ENCODE results near the gene HIVEP1.

The HIVEP1 gene

GRCh38 chr6:12116978-12117377, 104.9 kb downstream of the HIVEP1 start:
- peaks cover 27% of the 10 kb centered on the region for H3K36me3 ChIP-seq (ENCODE audit: insufficient read depth, insufficient read length, low read length)
- H3K4me1 ChIP-seq (ENCODE audit: insufficient read depth, insufficient read length), result no peaks in the 10 kb centered on the region
- no peak for TF ChIP-seq SUZ12 (IDR thresholded peaks at IDR 0.05; ENCODE audit: extremely low read depth, insufficient read depth, insufficient read length)
- TF ChIP-seq YY1 (IDR thresholded peaks at IDR 0.05; ENCODE audit: insufficient read depth, insufficient read length), result no peak
- no peak for TF ChIP-seq ZNF274 (IDR thresholded peaks at IDR 0.05; ENCODE audit: low read depth, low read length)
- H3K4me3 ChIP-seq (ENCODE audit: insufficient read length, low read depth), result no peak overlapping the region
- no peak for DNase-seq (ENCODE audit: low read depth, low spot score)
- no peak overlapping the region for H3K9ac ChIP-seq (ENCODE audit: insufficient read length, low read depth)
- no peaks in the 10 kb centered on the region for H3K27me3 ChIP-seq (ENCODE audit: insufficient read depth, insufficient read length)
- H3K9me3 ChIP-seq (ENCODE audit: insufficient read depth, low read length), result no peaks in the 10 kb centered on the region

DNA sequence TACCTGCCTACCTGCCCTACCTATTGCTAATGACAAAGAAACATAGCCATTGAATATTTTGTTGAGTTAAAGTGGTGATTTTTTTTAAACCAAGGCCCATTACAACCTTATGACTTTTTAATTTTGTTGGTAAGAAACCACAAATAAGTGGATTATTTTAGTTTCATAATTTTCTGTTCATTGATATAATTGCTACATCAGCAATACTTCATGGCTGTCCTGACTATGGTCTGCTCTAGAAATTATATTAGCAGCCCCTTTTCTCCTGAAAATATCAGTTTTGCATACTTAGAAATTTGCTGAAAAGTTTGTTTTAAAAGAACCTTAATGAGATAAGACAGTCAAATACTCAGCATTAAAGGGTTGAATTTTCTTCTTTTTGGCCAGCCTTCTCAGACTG, 106.5 kb downstream of the HIVEP1 start:
- Histone ChIP-seq H3K4me1 (ENCODE audit: insufficient read depth, insufficient read length) (no peaks in the 10 kb centered on the region), H3K9ac (ENCODE audit: insufficient read length, low read depth) (no peak overlapping the region), H3K36me3 (ENCODE audit: insufficient read depth, insufficient read length, low read length) (peaks cover 38% of the 10 kb centered on the region), H3K27me3 (ENCODE audit: insufficient read depth, insufficient read length) (no peaks in the 10 kb centered on the region), H3K4me3 (ENCODE audit: insufficient read length, low read depth) (no peak overlapping the region), H3K9me3 (ENCODE audit: insufficient read depth, low read length) (no peaks in the 10 kb centered on the region)
- TF ChIP-seq SUZ12 (IDR thresholded peaks at IDR 0.05; ENCODE audit: extremely low read depth, insufficient read depth, insufficient read length), result no peak
- no peak for TF ChIP-seq YY1 (IDR thresholded peaks at IDR 0.05; ENCODE audit: insufficient read depth, insufficient read length)
- no peak for TF ChIP-seq ZNF274 (IDR thresholded peaks at IDR 0.05; ENCODE audit: low read depth, low read length)
- DNase-seq (ENCODE audit: low read depth, low spot score), result no peak

DNA sequence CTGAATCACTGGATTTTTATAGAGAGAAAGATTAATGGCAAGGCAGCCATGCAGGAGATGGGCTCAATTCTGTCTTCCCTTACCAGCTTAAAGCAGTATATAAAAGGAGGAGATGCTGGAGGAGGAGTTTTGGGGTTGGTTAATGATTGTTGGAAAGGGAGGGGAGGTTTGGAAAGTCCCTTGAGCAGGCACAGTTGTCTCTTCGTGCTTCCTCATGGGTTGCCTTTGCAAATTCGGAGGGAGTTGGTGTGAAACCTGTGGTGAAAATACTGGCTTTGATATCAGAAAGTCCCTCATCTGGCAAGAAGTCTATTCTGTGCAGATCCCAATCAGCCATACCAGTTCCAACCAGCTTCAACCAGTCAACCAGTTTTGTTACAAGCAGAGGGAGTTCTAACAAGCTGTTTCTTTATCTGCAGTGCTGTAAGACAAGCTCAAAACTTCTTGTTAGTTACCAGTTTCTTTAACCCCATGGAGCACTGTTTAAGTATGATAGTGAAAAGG, 107.0 kb downstream of the HIVEP1 start:
- no peak overlapping the region for H3K4me3 ChIP-seq (ENCODE audit: insufficient read length, low read depth)
- no peak overlapping the region for H3K9ac ChIP-seq (ENCODE audit: insufficient read length, low read depth)
- no peak for TF ChIP-seq YY1 (IDR thresholded peaks at IDR 0.05; ENCODE audit: insufficient read depth, insufficient read length)
- no peak for TF ChIP-seq ZNF274 (IDR thresholded peaks at IDR 0.05; ENCODE audit: low read depth, low read length)
- no peak for TF ChIP-seq SUZ12 (IDR thresholded peaks at IDR 0.05; ENCODE audit: extremely low read depth, insufficient read depth, insufficient read length)
- peaks cover 44% of the 10 kb centered on the region for H3K36me3 ChIP-seq (ENCODE audit: insufficient read depth, insufficient read length, low read length)
- no peaks in the 10 kb centered on the region for H3K4me1 ChIP-seq (ENCODE audit: insufficient read depth, insufficient read length)
- H3K9me3 ChIP-seq (ENCODE audit: insufficient read depth, low read length), result no peaks in the 10 kb centered on the region
- no peak for DNase-seq (ENCODE audit: low read depth, low spot score)
- H3K27me3 ChIP-seq (ENCODE audit: insufficient read depth, insufficient read length), result no peaks in the 10 kb centered on the region

DNA sequence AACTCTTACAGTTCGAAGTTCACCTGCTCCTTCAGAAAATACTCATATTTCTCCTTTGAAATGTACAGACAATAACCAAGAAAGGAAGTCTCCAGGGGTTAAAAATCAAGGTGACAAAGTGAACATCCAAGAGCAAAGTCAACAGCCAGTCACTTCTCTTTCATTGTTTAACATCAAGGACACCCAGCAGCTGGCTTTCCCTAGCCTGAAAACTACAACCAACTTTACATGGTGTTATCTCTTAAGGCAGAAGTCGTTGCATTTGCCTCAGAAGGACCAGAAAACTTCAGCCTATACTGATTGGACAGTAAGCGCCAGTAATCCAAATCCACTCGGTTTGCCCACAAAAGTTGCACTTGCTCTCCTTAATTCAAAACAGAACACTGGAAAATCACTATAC, 113.3 kb downstream of the HIVEP1 start:
- Histone ChIP-seq H3K27me3 (ENCODE audit: insufficient read depth, insufficient read length) (no peaks in the 10 kb centered on the region), H3K36me3 (ENCODE audit: insufficient read depth, insufficient read length, low read length) (peaks cover 59% of the 10 kb centered on the region), H3K4me1 (ENCODE audit: insufficient read depth, insufficient read length) (no peaks in the 10 kb centered on the region), H3K9ac (ENCODE audit: insufficient read length, low read depth) (no peak overlapping the region), H3K4me3 (ENCODE audit: insufficient read length, low read depth) (no peak overlapping the region), H3K9me3 (ENCODE audit: insufficient read depth, low read length) (no peaks in the 10 kb centered on the region)
- TF ChIP-seq SUZ12 (IDR thresholded peaks at IDR 0.05; ENCODE audit: extremely low read depth, insufficient read depth, insufficient read length) (no peak), ZNF274 (IDR thresholded peaks at IDR 0.05; ENCODE audit: low read depth, low read length) (no peak)
- DNase-seq (ENCODE audit: low read depth, low spot score), result no peak

- Histone ChIP-seq H3K9me3 (ENCODE audit: insufficient read depth, low read length) (no peaks in the 10 kb centered on the region), H3K4me1 (ENCODE audit: insufficient read depth, insufficient read length) (no peaks in the 10 kb centered on the region), H3K27me3 (ENCODE audit: insufficient read depth, insufficient read length) (no peaks in the 10 kb centered on the region), H3K4me3 (ENCODE audit: insufficient read length, low read depth) (no peak overlapping the region), H3K9ac (ENCODE audit: insufficient read length, low read depth) (no peak overlapping the region), H3K36me3 (ENCODE audit: insufficient read depth, insufficient read length, low read length) (peaks cover 54% of the 10 kb centered on the region)
- TF ChIP-seq ZNF274 (IDR thresholded peaks at IDR 0.05; ENCODE audit: low read depth, low read length) (no peak), YY1 (IDR thresholded peaks at IDR 0.05; ENCODE audit: insufficient read depth, insufficient read length) (no peak), SUZ12 (IDR thresholded peaks at IDR 0.05; ENCODE audit: extremely low read depth, insufficient read depth, insufficient read length) (no peak)
- DNase-seq (ENCODE audit: low read depth, low spot score), result no peak
These were observed 113.9 kb downstream of the HIVEP1 start for GRCh38 chr6:12126051-12126450.

- Histone ChIP-seq H3K4me3 (ENCODE audit: insufficient read length, low read depth) (no peak overlapping the region), H3K36me3 (ENCODE audit: insufficient read depth, insufficient read length, low read length) (peaks cover 24% of the 10 kb centered on the region), H3K27me3 (ENCODE audit: insufficient read depth, insufficient read length) (no peaks in the 10 kb centered on the region), H3K4me1 (ENCODE audit: insufficient read depth, insufficient read length) (no peaks in the 10 kb centered on the region), H3K9me3 (ENCODE audit: insufficient read depth, low read length) (no peaks in the 10 kb centered on the region), H3K9ac (ENCODE audit: insufficient read length, low read depth) (no peak overlapping the region)
- no peak for TF ChIP-seq ZNF274 (IDR thresholded peaks at IDR 0.05; ENCODE audit: low read depth, low read length)
- no peak for TF ChIP-seq YY1 (IDR thresholded peaks at IDR 0.05; ENCODE audit: insufficient read depth, insufficient read length)
- TF ChIP-seq SUZ12 (IDR thresholded peaks at IDR 0.05; ENCODE audit: extremely low read depth, insufficient read depth, insufficient read length), result no peak
- DNase-seq (ENCODE audit: low read depth, low spot score), result no peak
These were observed 117.4 kb downstream of the HIVEP1 start for GRCh38 chr6:12129523-12129922.

DNA sequence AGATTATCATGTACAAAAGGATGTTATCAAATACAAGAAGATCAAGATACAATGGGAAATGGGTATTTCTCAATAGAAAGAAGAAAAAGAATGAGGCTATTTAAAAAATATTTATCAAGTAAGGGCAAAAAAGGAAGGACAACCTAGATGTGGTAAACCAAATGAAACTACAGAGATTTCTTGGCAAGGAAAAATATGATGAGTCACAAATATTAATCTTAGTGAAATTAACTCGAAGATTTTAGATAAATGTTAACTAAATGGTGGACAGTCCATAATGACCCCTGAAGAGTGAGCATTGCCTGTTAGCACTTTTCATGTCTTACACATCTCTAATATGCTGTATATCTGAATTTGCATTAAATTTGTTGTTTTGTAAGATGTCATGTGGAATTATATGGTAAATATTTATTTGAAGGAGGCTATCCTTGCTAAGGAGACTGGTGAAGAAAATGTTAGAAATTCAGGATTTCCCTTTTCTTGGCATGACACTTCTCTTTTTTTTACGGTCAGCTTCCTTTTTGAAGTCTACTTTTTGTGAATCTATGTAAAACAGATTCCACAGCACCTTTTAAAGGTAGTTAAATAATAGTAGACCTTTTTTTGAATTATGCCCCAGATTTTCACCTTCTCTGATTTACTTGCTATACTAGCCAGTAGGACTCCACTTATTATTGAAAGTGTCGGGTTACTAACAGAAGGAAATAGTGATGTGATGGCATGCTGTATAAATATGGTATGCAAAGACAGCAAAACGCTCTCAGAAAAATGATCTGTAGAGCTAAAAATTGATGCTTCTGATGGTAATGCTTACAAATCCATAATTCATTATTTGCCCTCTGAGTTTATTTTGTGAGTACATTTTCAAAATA, 120.5 kb downstream of the HIVEP1 start:
- no peak for DNase-seq (ENCODE audit: low read depth, low spot score)

More for the DNA sequence above, 120.5 kb downstream of the HIVEP1 start:
- H3K4me1 ChIP-seq (ENCODE audit: insufficient read depth, insufficient read length), result no peaks in the 10 kb centered on the region
- no peak overlapping the region for H3K4me3 ChIP-seq (ENCODE audit: insufficient read length, low read depth)
- no peaks in the 10 kb centered on the region for H3K27me3 ChIP-seq (ENCODE audit: insufficient read depth, insufficient read length)
- H3K36me3 ChIP-seq (ENCODE audit: insufficient read depth, insufficient read length, low read length), result peaks cover 13% of the 10 kb centered on the region
- H3K9ac ChIP-seq (ENCODE audit: insufficient read length, low read depth), result no peak overlapping the region
- TF ChIP-seq YY1 (IDR thresholded peaks at IDR 0.05; ENCODE audit: insufficient read depth, insufficient read length) (no peak), ZNF274 (IDR thresholded peaks at IDR 0.05; ENCODE audit: low read depth, low read length) (no peak), SUZ12 (IDR thresholded peaks at IDR 0.05; ENCODE audit: extremely low read depth, insufficient read depth, insufficient read length) (no peak)
- H3K9me3 ChIP-seq (ENCODE audit: insufficient read depth, low read length), result no peaks in the 10 kb centered on the region
